Measurements from ENCODE around the gene NR2F6.

Gene NR2F6

GRCh38 chr19:17237747-17238706 lies 7.7 kb downstream of the NR2F6 start:
- no peak for DNase-seq

GRCh38 chr19:17236811-17237543 lies 8.7 kb downstream of the NR2F6 start:
- no peak for DNase-seq

- peak; percentile 33 for DNase-seq
Measured at GRCh38 chr19:17235971-17236777, 9.5 kb downstream of the NR2F6 start.

GRCh38 chr19:17235300-17235970 lies 10.3 kb downstream of the NR2F6 start:
- DNase-seq: peak; percentile 68

GRCh38 chr19:17234911-17235299 lies 10.8 kb downstream of the NR2F6 start:
- DNase-seq: peak; percentile 36

- DNase-seq: no peak
Measured at GRCh38 chr19:17232258-17232657, 13.5 kb downstream of the NR2F6 start.

- no peak for DNase-seq
Measured at GRCh38 chr19:17229890-17230289, 15.8 kb downstream of the NR2F6 start.

GRCh38 chr19:17227798-17228367 lies 17.8 kb downstream of the NR2F6 start:
- no peak for DNase-seq

GRCh38 chr19:17226002-17226933 lies 19.5 kb downstream of the NR2F6 start, which contains the start of gene OCEL1:
Gene OCEL1 (plus strand): TSS chr19:17226226. CDS start chr19:17226248, 22 bp downstream.
- DNase-seq: peak; percentile 98

GRCh38 chr19:17225053-17225452 lies 20.7 kb downstream of the NR2F6 start:
- no peak for DNase-seq

GRCh38 chr19:17220207-17220758 lies 25.4 kb downstream of the NR2F6 start:
- DNase-seq: peak; percentile 71

- no peak for DNase-seq
Measured at GRCh38 chr19:17219286-17219685, 26.4 kb downstream of the NR2F6 start.

- DNase-seq: no peak
Measured at GRCh38 chr19:17216058-17216670, 29.6 kb downstream of the NR2F6 start.

GRCh38 chr19:17215127-17215971 lies 30.4 kb downstream of the NR2F6 start, which contains the start of gene USE1:
Gene USE1 (plus strand): TSS chr19:17215357. CDS start chr19:17215406, 49 bp downstream.
- peak; percentile 89 for DNase-seq

GRCh38 chr19:17214508-17215126 lies 31.1 kb downstream of the NR2F6 start:
- no peak for DNase-seq

GRCh38 chr19:17213334-17213733 lies 32.4 kb downstream of the NR2F6 start:
- DNase-seq: no peak

GRCh38 chr19:17211547-17212446 lies 33.9 kb downstream of the NR2F6 start:
- no peak for DNase-seq

All from HCEC 1CT (cell line).